ENCODE results near the gene HDAC9.

HDAC9 gene

DNA sequence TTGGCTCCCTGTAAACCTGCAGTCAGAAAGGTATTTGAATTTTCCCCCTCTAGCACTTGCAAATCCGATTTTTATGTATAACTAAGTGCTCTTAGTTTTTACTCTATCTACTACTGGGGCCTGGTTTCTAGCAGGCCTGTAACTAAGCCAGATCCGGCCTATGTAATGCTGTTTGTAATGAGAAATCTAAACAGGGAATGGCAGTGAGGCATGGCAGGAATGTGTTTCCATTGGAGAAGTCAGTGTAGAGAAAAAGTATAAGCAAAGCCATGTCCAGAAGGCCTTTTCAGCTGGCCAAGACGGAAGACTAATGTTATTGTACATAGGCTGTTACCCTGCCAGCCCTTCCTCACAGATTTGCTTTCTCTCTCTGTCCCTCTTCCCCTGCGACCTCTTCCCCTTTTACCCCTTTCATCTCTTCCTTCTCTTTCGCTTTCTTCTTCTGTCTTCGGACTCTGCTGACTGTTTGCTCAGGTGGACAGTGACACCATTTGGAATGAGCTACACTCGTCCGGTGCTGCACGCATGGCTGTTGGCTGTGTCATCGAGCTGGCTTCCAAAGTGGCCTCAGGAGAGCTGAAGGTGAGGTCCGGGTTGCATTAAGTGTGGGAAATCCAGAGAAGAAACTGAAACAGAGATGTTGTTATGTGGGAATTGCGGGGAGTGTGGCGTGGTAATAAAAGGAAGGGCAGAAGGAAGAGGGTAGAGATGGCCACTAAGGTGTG lies 297.5 kb downstream of the HDAC9 start:
- ATAC-seq: peak; percentile 91
- TF ChIP-seq ZFP30 (CRISPR knock-in tag; IDR thresholded peaks at IDR 0.05): no peak
- TF ChIP-seq ZC3H10 (CRISPR knock-in tag; IDR thresholded peaks at IDR 0.05): no peak
- TF ChIP-seq TCF4 (CRISPR knock-in tag; IDR thresholded peaks at IDR 0.05; ENCODE audit: borderline replicate concordance): peak; percentile 36; the same call in 1 of the 2 replicates
- TF ChIP-seq TOX (CRISPR knock-in tag; IDR thresholded peaks at IDR 0.05; ENCODE audit: borderline replicate concordance): no peak
- TF ChIP-seq ZFP3 (CRISPR knock-in tag; IDR thresholded peaks at IDR 0.05): no peak
- peak; percentile 86 for TF ChIP-seq ISL1 (CRISPR knock-in tag; IDR thresholded peaks at IDR 0.05)
- no peak for TF ChIP-seq RARB (CRISPR knock-in tag; IDR thresholded peaks at IDR 0.05)
- TF ChIP-seq ARNTL (CRISPR knock-in tag; IDR thresholded peaks at IDR 0.05; ENCODE audit: borderline replicate concordance, low read depth): no peak
- no peak for TF ChIP-seq ZNF70 (CRISPR knock-in tag; IDR thresholded peaks at IDR 0.05)
- TF ChIP-seq ZNF8 (CRISPR knock-in tag; IDR thresholded peaks at IDR 0.05): no peak
- TF ChIP-seq CSRNP3 (CRISPR knock-in tag; IDR thresholded peaks at IDR 0.05): no peak
- TF ChIP-seq CREB5 (CRISPR knock-in tag; IDR thresholded peaks at IDR 0.05; ENCODE audit: low read depth): no peak; the same call in 1 of the 2 replicates
- TF ChIP-seq ZNF565 (CRISPR knock-in tag; conservative IDR thresholded peaks at IDR 0.05; ENCODE audit: low read depth): no peak
- no peak for TF ChIP-seq OSR1 (CRISPR knock-in tag; IDR thresholded peaks at IDR 0.05)
- peak; percentile 33; the same call in 1 of the 2 replicates for TF ChIP-seq ESRRG (CRISPR knock-in tag; IDR thresholded peaks at IDR 0.05)
- TF ChIP-seq BACH2 (CRISPR knock-in tag; IDR thresholded peaks at IDR 0.05; ENCODE audit: borderline replicate concordance): no peak
- peak; percentile 44; the same call in 1 of the 2 replicates for TF ChIP-seq SNAI2 (CRISPR knock-in tag; IDR thresholded peaks at IDR 0.05)
- TF ChIP-seq GLIS3 (CRISPR knock-in tag; IDR thresholded peaks at IDR 0.05): no peak
- TF ChIP-seq, protein P1, sequence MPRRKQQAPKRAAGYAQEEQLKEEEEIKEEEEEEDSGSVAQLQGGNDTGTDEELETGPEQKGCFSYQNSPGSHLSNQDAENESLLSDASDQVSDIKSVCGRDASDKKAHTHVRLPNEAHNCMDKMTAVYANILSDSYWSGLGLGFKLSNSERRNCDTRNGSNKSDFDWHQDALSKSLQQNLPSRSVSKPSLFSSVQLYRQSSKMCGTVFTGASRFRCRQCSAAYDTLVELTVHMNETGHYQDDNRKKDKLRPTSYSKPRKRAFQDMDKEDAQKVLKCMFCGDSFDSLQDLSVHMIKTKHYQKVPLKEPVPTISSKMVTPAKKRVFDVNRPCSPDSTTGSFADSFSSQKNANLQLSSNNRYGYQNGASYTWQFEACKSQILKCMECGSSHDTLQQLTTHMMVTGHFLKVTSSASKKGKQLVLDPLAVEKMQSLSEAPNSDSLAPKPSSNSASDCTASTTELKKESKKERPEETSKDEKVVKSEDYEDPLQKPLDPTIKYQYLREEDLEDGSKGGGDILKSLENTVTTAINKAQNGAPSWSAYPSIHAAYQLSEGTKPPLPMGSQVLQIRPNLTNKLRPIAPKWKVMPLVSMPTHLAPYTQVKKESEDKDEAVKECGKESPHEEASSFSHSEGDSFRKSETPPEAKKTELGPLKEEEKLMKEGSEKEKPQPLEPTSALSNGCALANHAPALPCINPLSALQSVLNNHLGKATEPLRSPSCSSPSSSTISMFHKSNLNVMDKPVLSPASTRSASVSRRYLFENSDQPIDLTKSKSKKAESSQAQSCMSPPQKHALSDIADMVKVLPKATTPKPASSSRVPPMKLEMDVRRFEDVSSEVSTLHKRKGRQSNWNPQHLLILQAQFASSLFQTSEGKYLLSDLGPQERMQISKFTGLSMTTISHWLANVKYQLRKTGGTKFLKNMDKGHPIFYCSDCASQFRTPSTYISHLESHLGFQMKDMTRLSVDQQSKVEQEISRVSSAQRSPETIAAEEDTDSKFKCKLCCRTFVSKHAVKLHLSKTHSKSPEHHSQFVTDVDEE (CRISPR knock-in tag; IDR thresholded peaks at IDR 0.05): peak; percentile 44; the same call in 1 of the 2 replicates
- no peak for TF ChIP-seq CSDC2 (CRISPR knock-in tag; IDR thresholded peaks at IDR 0.05)
- no peak for TF ChIP-seq PATZ1 (CRISPR knock-in tag; IDR thresholded peaks at IDR 0.05; ENCODE audit: borderline replicate concordance)
- TF ChIP-seq POU6F1 (CRISPR knock-in tag; IDR thresholded peaks at IDR 0.05; ENCODE audit: borderline replicate concordance, low read depth): no peak; the same call in 1 of the 2 replicates
- TF ChIP-seq PPARA (CRISPR knock-in tag; IDR thresholded peaks at IDR 0.05; ENCODE audit: borderline replicate concordance): no peak

GRCh38 chr7:18796216-18796615 lies 300.7 kb downstream of the HDAC9 start:
- no peak for ATAC-seq
- TF ChIP-seq CSRNP3 (CRISPR knock-in tag; IDR thresholded peaks at IDR 0.05) (no peak), ZFP30 (CRISPR knock-in tag; IDR thresholded peaks at IDR 0.05) (no peak), ZNF8 (CRISPR knock-in tag; IDR thresholded peaks at IDR 0.05) (no peak), TOX (CRISPR knock-in tag; IDR thresholded peaks at IDR 0.05; ENCODE audit: borderline replicate concordance) (no peak)

Measured in SK-N-SH treated with all-trans-retinoic acid at 6 μM for 48 hours (cell line).